Measurements from ENCODE around the gene ASRGL1.

Gene ASRGL1

GRCh38 chr11:62419314-62419929, 82.2 kb downstream of the ASRGL1 start:
- no peak for DNase-seq

GRCh38 chr11:62419943-62420342, 82.7 kb downstream of the ASRGL1 start:
- no peak for DNase-seq

GRCh38 chr11:62420882-62421281, 83.6 kb downstream of the ASRGL1 start:
- DNase-seq: no peak

- DNase-seq: no peak
Observed at GRCh38 chr11:62421996-62422395, 84.7 kb downstream of the ASRGL1 start.

GRCh38 chr11:62423012-62423411, 85.8 kb downstream of the ASRGL1 start:
- no peak for DNase-seq

GRCh38 chr11:62427630-62428233, 90.5 kb downstream of the ASRGL1 start:
- peak; percentile 31 for DNase-seq

- DNase-seq: no peak
Observed at GRCh38 chr11:62428871-62429560, 91.8 kb downstream of the ASRGL1 start.

- DNase-seq: no peak
Observed at GRCh38 chr11:62430425-62430824, 93.2 kb downstream of the ASRGL1 start.

GRCh38 chr11:62431171-62431901, 94.1 kb downstream of the ASRGL1 start:
- DNase-seq: no peak

GRCh38 chr11:62432695-62433094, 95.4 kb downstream of the ASRGL1 start:
- no peak for DNase-seq

- no peak for DNase-seq
Observed at GRCh38 chr11:62433141-62433903, 96.1 kb downstream of the ASRGL1 start.

GRCh38 chr11:62433904-62434276, 96.6 kb downstream of the ASRGL1 start:
- no peak for DNase-seq

- no peak for DNase-seq
Observed at GRCh38 chr11:62435846-62436660, 98.8 kb downstream of the ASRGL1 start.

GRCh38 chr11:62437616-62438015, 100.4 kb downstream of the ASRGL1 start:
- no peak for DNase-seq

GRCh38 chr11:62438641-62439040, 101.4 kb downstream of the ASRGL1 start:
- no peak for DNase-seq

- no peak for DNase-seq
Observed at GRCh38 chr11:62439785-62440602, 102.7 kb downstream of the ASRGL1 start.
